ENCODE measurements around the gene PRKAR1A. TPM values are rescaled to one million over a fixed set of nuclear protein-coding genes. Genes with fewer than 3 reads are reported as not detected.
"Not testable (repeated sequence)": the region's sequence is repeated elsewhere in the genome, so short reads cannot be mapped to it uniquely, and the experiment has no call there.

Gene PRKAR1A
- total RNA-seq, 2 donors from 2014 or later: 154 to 171 TPM

DNA sequence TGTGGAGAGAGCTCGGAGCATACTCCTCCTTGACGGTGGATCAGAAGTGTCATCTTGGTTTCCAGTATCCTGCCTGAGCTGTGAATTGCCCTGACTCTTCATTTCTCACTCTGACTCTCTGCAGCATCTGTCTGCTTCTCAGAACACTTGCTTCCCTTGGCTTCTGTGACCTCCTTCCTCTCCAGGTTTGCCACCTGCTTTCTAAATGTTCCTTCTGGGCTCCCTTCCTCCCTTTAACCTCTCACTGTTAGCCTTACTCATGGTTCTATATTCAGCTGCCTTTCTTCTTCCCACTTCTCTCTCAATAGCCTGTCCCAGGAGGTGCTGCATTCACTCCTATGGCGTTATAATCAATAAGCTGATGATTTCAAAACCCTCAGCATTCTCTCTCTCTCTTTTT is 11.2 kb upstream of the PRKAR1A start:
- peak overlapping the region in 1 of 2 donors; percentile 31 for H3K27ac Mint-ChIP-seq
- H3K36me3 Mint-ChIP-seq: peaks cover 0 to 6% of the 10 kb centered on the region in 2 donors
- no peak for ATAC-seq

GRCh38 chr17:68505951-68506350 is 6.3 kb upstream of the PRKAR1A start:
- ATAC-seq: no peak
- peaks cover 0 to 5% of the 10 kb centered on the region in 2 donors for H3K36me3 Mint-ChIP-seq

More for the DNA sequence above, 11.2 kb upstream of the PRKAR1A start:
- no peak for DNase-seq (ENCODE audit: low spot score in 2 of 2)
- H3K9me3 Mint-ChIP-seq: peaks cover 0 to 12% of the 10 kb centered on the region in 2 donors

GRCh38 chr17:68507576-68507975 is 4.7 kb upstream of the PRKAR1A start:
- Mint-ChIP-seq H3K36me3 (peaks cover 0 to under 1% of the 10 kb centered on the region in 2 donors), H3K27ac (no peak overlapping the region), H3K9me3 (no peaks in the 10 kb centered on the region)
- ATAC-seq: no peak
- no peak for DNase-seq (ENCODE audit: low spot score in 2 of 2)

More at GRCh38 chr17:68505951-68506350, 6.3 kb upstream of the PRKAR1A start:
- H3K9me3 Mint-ChIP-seq: peaks cover 0 to 5% of the 10 kb centered on the region in 2 donors
- DNase-seq (ENCODE audit: low spot score in 2 of 2): no peak
- H3K27ac Mint-ChIP-seq: no peak overlapping the region

DNA sequence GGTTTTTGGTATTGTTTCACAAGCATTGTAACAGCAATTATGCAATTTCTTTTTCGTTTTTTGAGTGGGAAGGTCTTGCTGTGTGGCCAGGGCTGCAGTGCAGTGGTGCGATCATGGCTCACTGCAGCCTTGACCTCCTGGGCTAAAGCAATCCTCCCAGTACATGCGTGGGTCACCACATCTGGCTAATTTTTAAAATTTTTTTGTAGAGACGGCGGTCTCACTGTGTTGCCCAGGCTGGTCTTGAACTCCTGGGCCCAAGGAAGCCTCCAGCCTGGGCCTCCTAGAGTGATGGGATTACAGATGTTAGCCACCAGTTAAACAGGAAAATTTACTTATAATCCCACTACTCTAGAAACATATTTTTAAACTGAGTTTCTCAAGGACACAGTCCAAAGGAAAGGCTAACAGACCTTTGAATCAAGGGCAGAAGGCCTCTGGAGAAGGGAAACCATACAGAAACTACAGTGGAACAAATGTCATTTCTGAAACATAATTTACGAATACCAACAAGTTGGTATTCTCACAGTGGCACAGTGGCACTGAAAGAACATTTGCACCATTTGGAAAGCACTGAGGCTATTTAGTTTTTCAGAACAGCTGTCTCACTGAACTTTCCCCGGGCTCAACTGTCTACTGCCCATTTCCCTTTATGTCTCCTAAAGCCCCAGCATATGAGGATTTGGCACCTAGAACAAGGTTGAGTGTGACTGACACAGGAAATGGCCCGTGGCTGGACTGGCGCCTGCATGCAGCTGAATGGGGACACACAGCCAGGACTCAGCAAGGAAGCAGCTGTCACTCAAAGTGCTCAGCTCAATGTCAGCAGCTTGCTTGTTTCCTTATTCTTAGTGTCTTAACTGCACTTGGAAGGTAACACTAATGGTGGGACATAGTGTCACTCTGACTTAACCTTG is 2.8 kb upstream of the PRKAR1A start:
- ATAC-seq (no peak), DNase-seq (ENCODE audit: low spot score in 2 of 2) (no peak)
- no peak overlapping the region for H3K27ac Mint-ChIP-seq

DNA sequence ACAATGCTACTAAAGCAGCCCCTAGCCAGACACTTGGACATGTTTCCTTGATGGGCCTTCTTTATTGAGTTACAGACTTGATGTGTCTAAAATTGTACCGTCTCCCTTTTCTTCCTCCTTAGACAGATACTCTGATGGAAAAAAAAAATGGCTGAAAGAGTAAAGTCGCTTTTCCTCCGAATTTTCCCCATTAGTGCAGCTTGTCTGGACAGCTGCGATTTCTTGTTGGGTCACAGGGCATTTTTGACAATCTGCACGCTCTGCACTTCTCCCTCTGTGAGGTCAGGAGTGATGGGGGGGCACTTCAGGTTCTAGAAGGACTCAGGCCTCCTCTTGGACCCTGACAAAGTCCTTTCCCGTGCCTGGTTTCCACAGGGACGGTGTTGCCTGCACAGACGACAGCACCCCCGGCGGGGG is 968 bp upstream of the PRKAR1A start:
- Mint-ChIP-seq H3K36me3 (peaks cover 14 to 23% of the 10 kb centered on the region in 2 donors), H3K27ac (peak overlapping the region in 1 of 2 donors; percentile 97), H3K9me3 (no peaks in the 10 kb centered on the region)
- no peak for DNase-seq (ENCODE audit: low spot score in 2 of 2)
- ATAC-seq: no peak

More for the DNA sequence above, 2.8 kb upstream of the PRKAR1A start:
- peaks cover 9 to 11% of the 10 kb centered on the region in 2 donors for H3K36me3 Mint-ChIP-seq
- no peaks in the 10 kb centered on the region for H3K9me3 Mint-ChIP-seq

DNA sequence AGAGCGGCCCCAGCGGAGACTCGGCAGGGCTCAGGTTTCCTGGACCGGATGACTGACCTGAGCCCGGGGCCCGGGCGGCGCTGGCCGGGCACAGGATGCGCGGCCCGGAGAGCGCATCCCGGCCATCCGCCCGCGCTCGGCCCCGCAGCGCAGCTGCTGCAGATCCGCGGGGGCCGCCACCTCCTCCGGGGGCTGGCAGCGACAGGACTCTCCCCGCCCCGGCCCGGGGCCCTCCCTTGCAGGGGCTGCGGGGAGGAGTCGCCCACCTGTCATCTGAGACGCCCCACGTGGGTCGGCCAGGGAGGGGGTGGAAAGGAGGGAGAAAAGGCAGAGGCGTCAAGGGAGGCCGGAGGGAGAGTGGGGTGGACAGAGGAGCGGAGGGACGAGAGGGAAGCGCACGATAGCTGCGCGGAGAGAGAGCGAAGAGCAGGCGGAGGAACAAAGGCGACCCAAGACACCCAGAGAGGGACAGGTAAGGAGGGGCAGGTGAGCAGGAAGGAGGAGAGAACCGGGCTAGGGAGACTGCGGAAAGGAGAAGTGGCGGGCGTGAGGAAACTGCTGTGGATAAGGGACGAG is 471 bp upstream of the PRKAR1A start:
- H3K27ac Mint-ChIP-seq: peak overlapping the region; percentile 97 to 99
- peaks cover 14 to 28% of the 10 kb centered on the region in 2 donors for H3K36me3 Mint-ChIP-seq
- ATAC-seq (peak; percentile 58 to 60), DNase-seq (ENCODE audit: low spot score in 2 of 2) (peak; percentile 60 to 75)
- H3K9me3 Mint-ChIP-seq: no peaks in the 10 kb centered on the region

DNA sequence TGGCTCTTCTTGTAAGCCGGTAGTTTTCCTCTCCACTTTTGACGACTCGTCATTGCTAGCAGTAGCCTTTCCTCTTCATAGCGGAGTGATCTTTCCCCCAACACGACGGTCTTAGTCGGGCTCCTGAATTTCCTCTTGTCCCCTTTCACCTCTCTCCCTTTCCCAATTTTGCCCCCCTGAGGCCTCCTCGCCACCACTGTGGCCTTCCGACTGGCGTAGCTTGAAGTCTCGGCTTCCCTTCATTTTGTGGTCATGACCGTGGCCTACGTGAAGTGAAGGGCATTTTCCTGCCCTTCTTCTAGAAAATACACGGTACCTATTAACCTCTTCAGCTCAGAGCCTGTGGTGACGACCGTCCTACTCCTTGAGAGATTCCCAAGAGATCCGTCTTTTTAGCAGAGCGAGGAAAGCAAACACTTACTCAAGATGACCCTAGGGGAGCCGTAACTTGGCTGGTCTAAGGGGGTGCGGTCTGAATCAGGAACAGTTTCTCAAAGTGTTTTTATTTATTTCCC is 787 bp downstream of the PRKAR1A start:
- Mint-ChIP-seq H3K9me3 (no peaks in the 10 kb centered on the region), H3K27ac (peak overlapping the region; percentile 97 to 99), H3K36me3 (peaks cover 19 to 40% of the 10 kb centered on the region in 2 donors)
- DNase-seq (ENCODE audit: low spot score in 2 of 2) (peak in 1 of 2 donors; percentile 10), ATAC-seq (no peak)

DNA sequence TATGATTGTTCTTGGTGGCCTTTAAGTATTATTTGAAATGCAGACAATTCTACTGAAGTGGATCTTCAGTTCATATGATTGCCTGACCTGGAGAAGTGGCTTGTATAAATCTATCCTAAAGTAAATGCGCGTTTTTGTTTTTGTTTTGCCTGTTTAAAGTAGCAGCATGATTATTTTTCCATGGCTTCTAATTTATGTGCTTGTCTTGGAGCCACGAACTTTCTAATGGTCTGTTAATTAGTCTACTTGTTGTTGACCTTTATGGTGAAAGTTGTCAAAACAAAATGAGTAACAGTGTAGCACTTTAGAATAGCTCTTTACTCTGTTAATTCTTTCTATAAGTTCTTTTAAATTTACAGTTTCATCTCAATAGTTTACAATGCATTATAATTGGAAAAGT is 1.7 kb downstream of the PRKAR1A start:
- DNase-seq (ENCODE audit: low spot score in 2 of 2): no peak
- Mint-ChIP-seq H3K36me3 (peaks cover 19 to 50% of the 10 kb centered on the region in 2 donors), H3K9me3 (peaks cover 0 to 2% of the 10 kb centered on the region in 2 donors), H3K27ac (peak overlapping the region in 1 of 2 donors; percentile 97)
- no peak for ATAC-seq

DNA sequence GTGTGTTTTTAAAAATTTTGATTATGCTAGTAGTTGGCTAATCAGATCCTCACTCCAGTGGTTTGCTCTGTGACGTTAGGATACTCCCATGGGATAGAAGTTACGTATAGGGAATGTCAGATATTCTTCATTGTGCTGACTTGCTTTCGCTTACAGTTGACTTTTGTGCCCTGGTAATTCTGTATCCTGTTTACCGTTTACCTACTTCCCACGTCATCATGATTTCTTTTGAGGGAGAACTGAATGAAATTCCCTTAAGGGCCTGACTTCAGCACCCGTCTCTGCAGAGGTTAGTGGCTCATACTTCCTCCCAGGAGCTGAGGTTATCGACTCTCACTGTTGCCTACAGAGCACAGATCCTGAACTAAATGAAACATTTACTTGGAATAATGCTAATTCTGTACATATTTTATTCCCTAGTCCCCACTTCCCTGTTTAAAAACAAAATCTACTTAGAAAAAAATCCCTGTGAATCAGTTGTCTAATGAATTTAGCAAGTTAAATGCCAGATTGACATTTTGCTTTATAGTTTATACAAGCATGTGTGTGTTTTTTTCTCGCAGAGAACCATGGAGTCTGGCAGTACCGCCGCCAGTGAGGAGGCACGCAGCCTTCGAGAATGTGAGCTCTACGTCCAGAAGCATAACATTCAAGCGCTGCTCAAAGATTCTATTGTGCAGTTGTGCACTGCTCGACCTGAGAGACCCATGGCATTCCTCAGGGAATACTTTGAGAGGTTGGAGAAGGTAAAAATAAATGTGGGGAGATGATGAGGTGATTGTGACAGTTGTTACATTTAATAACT is 2.8 kb downstream of the PRKAR1A start:
- ATAC-seq: no peak
- no peak overlapping the region for H3K27ac Mint-ChIP-seq
- DNase-seq (ENCODE audit: low spot score in 2 of 2): no peak
- H3K36me3 Mint-ChIP-seq: peaks cover 24 to 56% of the 10 kb centered on the region in 2 donors
- H3K9me3 Mint-ChIP-seq: peaks cover 0 to 6% of the 10 kb centered on the region in 2 donors

- H3K27ac Mint-ChIP-seq: no peak overlapping the region
- DNase-seq (ENCODE audit: low spot score in 2 of 2) (no peak), ATAC-seq (no peak)
- H3K36me3 Mint-ChIP-seq: peaks cover 24 to 56% of the 10 kb centered on the region in 2 donors
- H3K9me3 Mint-ChIP-seq: peaks cover 0 to 6% of the 10 kb centered on the region in 2 donors
Observed at GRCh38 chr17:68516732-68517131, 4.5 kb downstream of the PRKAR1A start.

DNA sequence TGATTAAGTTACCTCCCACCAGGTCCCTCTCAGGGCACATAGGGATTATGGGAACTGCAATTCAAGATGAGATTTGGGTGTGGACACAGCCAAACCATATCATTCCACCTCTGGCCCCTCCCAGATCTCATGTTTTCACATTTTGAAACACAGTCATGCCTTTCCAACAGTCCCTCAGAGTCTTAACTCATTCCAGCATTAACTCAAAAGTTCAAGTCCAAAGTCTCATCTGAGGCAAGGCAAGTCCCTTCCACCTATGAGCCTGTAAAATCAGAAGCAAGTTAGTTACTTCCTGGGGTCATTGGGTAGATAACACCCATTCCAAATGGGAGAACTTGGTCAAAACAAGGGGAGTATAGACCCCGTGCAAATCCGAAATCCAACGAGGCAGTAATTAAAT is 5.4 kb downstream of the PRKAR1A start:
- not testable (repeated sequence) for H3K27ac Mint-ChIP-seq; H3K9me3 Mint-ChIP-seq; ATAC-seq; DNase-seq (ENCODE audit: low spot score in 2 of 2)
- peaks cover 29 to 60% of the 10 kb centered on the region in 2 donors for H3K36me3 Mint-ChIP-seq

GRCh38 chr17:68518063-68518815 is 6.0 kb downstream of the PRKAR1A start:
- no peak for DNase-seq (ENCODE audit: low spot score in 2 of 2)
- ATAC-seq: no peak
- peaks cover 0 to 6% of the 10 kb centered on the region in 2 donors for H3K9me3 Mint-ChIP-seq
- peaks cover 24 to 58% of the 10 kb centered on the region in 2 donors for H3K36me3 Mint-ChIP-seq
- no peak overlapping the region for H3K27ac Mint-ChIP-seq

- not testable (repeated sequence) for DNase-seq (ENCODE audit: low spot score in 2 of 2); ATAC-seq; H3K9me3 Mint-ChIP-seq
- H3K36me3 Mint-ChIP-seq: peaks cover 21 to 54% of the 10 kb centered on the region in 2 donors
- H3K27ac Mint-ChIP-seq: peak overlapping the region in 1 of 2 donors; percentile 69
Observed at GRCh38 chr17:68519051-68519450, 6.8 kb downstream of the PRKAR1A start.

DNA sequence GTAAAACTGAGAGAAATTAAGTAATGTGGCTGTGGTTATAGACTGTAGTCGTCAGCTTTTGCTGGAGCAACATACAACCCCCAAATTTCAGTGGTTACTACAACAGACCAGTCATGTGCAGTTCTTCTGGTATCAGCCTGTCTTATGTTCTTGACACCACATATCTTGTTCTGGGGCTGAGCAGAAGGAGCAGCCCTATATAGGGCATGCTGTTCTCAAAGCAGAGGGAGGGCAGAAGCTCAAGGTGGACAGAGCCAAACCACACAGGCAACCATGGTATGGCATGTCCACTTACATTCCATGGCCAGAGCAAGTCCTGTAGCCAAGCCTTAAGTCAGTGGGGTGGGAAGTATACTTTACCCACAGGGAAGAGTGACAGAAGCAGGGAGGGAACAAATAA is 7.7 kb downstream of the PRKAR1A start:
- DNase-seq (ENCODE audit: low spot score in 2 of 2) (no peak), ATAC-seq (no peak)
- Mint-ChIP-seq H3K9me3 (peaks cover 0 to 6% of the 10 kb centered on the region in 2 donors), H3K27ac (no peak overlapping the region), H3K36me3 (peaks cover 21 to 54% of the 10 kb centered on the region in 2 donors)

GRCh38 chr17:68522266-68522665 is 10.0 kb downstream of the PRKAR1A start:
- Mint-ChIP-seq H3K36me3 (peaks cover 13 to 38% of the 10 kb centered on the region in 2 donors), H3K27ac (no peak overlapping the region), H3K9me3 (peaks cover 0 to 6% of the 10 kb centered on the region in 2 donors)
- DNase-seq (ENCODE audit: low spot score in 2 of 2): no peak
- no peak for ATAC-seq

GRCh38 chr17:68526548-68526947 is 14.3 kb downstream of the PRKAR1A start:
- peaks cover 11 to 30% of the 10 kb centered on the region in 2 donors for H3K36me3 Mint-ChIP-seq
- ATAC-seq: no peak

More at GRCh38 chr17:68526548-68526947, 14.3 kb downstream of the PRKAR1A start:
- Mint-ChIP-seq H3K9me3 (no peaks in the 10 kb centered on the region), H3K27ac (no peak overlapping the region)
- DNase-seq (ENCODE audit: low spot score in 2 of 2): no peak

All from activated naive CD4-positive, alpha-beta T cell treated with anti-CD3 and anti-CD28 coated beads, Interleukin-2, amount 50 U/mL, for 72 hours (primary cell).